Activated CD8-positive, alpha-beta memory T cell treated with anti-CD3 and anti-CD28 coated beads, Interleukin-2, amount 50 U/mL, for 48 hours (primary cell): Measurements from ENCODE around the gene KCNK13.
"Not testable (repeated sequence)": the region's sequence is repeated elsewhere in the genome, so short reads cannot be mapped to it uniquely, and the experiment has no call there.

Experiments
- DNase-seq: peaks from one replicate; pipeline ENCODE4 v3.0.0-alpha.2; 2020

Gene KCNK13

GRCh38 chr14:90062127-90062794, 467 bp downstream of the KCNK13 start:
- peak; percentile 56 for DNase-seq

GRCh38 chr14:90062822-90063539, 1.2 kb downstream of the KCNK13 start:
- no peak for DNase-seq

- DNase-seq = no peak
These were observed 10.6 kb downstream of the KCNK13 start for GRCh38 chr14:90072350-90072749.

DNA sequence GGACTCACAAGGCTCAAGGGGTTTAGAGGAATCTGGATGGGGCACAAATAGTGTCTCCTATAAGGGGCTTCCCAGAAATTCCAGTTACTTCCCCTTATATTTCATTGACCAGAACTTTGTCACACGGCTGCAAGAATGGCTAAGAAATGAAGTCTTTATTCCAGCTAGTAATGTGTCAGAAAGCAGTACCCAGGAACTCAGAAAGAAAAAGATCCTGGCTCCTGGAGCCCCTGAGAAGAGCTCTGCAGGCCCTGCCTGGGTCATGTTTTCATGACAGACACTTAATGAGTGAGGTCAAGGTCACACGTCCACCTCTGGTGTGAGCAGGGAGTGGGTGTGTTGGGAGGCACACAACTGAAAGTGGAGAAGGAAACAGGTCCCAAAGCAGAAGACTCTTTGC, 17.8 kb downstream of the KCNK13 start:
- no peak for DNase-seq

- no peak for DNase-seq
These were observed 25.6 kb downstream of the KCNK13 start for GRCh38 chr14:90087433-90087832.

DNA sequence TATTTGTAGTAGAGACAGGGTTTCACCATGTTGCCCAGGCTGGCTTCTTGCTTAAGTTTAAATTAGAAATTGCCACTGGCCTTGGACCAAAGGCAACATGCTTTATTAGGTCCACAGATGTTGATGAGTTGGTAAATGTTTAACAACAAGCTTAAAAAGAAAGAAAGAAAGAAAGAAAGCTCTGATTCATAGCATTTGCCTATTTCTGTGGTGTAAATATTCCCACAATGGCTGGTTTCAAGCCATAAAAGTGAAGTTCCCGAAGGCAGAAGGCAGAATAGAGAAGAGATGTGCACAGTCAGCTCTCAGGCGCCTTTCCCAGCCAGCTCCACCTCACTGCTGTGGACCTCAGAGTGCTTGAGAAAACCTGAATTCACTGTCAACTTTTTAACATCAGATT, 26.4 kb downstream of the KCNK13 start:
- DNase-seq = no peak

- DNase-seq = not testable (repeated sequence)
These were observed 27.7 kb downstream of the KCNK13 start for GRCh38 chr14:90089486-90089885.

DNA sequence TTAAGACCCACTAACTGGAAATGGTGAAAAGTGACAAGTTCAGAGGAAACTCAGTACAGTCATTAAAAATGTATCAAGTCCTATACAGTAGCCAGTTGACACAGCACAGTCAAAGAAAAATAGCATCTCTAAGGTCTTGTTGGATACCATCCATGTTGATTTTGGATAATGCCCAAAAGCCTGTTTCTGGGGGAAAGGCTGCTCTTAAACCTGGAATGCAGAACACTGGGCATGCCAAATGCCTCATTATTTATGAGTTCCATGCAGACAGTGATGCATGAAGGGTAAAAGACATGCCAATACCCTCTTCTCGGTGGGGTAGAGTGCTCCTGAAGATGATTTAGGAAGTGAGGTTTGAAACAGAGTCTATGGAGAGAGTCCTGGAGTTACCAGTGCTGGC, 29.6 kb downstream of the KCNK13 start:
- DNase-seq = no peak

- no peak for DNase-seq
These were observed 32.3 kb downstream of the KCNK13 start for GRCh38 chr14:90093942-90094595.

DNA sequence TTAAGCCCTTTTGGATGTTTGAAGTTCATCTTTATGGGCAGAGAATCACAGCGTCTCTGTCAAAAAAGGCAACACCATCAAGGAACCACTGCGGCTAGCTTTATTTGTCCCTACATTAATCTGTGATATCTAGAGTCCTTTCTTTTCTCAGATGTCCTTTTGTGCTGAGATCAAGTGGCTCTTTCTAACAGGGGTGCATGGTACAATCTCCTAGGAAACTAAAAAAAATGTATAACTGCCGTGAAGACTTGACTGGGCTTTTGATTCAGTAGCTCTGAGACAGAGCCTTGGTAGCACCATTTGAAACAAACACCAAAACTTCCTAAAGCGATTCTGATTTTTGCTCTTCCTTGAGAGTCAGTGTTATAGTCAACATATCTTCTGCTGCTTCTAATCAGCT, 33.3 kb downstream of the KCNK13 start:
- no peak for DNase-seq

DNA sequence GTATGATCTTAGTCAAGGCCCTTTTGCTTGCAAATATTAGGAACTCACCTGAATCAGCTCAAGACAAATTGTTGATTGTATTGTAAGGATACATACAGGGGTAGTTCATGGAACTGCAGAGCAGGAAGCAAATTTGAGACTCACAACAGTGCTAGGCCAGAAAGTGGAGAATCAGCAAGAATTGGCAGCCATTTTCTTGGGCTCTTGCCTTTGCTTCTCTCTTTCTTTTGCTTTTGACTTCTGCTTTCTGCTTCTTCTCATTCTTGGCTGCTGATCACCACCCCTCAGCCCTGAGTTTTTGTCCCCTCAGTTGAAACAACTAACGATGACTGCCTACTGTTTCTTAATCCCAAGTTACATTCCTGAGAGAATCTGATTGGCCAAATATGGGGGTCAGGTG, 34.8 kb downstream of the KCNK13 start:
- no peak for DNase-seq

- DNase-seq = no peak
These were observed 42.0 kb downstream of the KCNK13 start for GRCh38 chr14:90103808-90104207.

GRCh38 chr14:90105756-90106155, 44.0 kb downstream of the KCNK13 start:
- DNase-seq = no peak

DNA sequence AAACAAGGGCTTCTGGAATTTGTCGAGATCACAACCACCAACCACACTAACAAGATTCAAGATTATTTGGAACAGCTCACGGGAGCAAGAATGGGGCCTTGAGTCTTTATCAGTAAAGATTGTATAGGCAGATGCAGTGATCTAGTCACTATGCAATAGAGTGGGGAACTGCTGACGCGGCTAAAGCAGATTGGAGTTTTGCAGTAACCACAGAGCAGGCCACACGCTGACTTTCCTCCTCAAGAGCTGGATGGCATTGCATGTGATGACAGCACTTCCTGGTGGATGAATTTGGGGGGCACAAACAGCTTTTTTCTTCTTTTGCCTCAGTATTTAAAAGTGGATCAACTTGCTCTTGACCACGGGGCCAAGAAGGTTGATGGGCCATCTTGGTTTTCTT, 46.0 kb downstream of the KCNK13 start:
- DNase-seq = no peak

DNA sequence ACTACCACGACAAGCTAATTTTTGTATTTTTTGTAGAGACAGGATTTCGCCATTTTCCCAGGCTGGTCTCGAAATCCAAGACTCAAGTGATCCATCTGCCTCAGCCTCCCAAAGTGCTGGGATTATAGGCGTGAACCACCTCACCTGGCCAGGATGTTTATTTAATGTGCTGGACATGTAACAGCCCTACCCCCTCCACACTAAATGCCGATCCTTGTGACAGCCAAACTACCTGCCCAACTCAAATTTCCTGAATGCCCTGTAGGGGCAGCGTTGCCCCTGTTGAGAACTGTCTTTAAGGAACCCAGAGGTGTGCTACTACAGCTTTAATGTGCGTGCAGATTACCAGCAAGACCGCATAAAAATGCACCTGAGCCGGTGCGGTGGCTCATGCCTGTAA, 48.1 kb downstream of the KCNK13 start:
- no peak for DNase-seq

DNA sequence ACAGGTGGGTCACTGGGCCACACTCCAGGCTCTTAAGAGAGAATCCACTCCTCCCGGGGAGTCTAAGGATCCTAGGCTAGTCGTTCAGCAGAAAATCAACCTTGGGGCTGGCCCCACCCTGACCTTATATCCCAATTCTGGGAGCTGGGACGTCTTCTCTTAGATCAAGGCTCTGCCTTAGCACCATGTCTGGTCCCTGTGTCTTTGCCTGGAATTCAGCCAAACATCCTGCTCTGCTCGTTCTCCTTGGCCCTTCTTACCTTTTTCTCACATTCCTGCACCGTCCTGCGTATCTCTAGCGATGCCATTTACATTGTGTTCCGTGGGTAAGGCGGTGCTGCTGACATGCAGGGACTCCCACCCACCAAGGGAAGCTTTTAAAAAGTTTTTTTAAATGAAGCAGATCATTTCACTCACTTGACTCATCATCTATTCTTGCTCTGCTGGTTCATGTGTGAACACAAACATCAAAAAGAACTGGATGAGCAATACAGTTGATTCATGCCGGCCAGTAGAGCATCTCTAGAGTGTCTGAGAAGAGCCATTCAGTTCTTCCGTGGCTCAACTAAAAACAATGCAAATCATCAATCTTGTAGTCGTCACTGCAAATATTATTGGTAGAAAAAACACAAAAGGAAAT, 50.2 kb downstream of the KCNK13 start:
- no peak for DNase-seq

DNA sequence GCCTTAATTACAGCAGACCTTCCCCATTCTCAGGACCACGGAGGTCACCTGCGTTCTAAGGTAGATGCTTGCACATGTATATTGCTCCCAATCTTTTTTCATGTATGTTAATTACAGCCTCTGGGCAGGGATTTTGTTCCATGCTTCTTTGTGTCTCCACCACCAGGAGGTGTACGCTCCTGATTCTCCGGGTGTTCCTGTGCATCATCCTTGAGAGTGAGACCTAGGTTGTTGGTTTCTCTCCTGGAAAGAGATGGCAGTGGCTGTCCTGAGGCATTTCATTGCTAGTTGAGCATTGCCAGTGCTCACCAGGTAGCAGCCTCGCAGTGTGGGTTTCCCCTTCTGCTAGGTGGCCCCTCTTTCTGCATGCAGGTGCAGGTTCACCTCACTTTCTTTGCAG, 52.8 kb downstream of the KCNK13 start:
- DNase-seq = no peak

DNA sequence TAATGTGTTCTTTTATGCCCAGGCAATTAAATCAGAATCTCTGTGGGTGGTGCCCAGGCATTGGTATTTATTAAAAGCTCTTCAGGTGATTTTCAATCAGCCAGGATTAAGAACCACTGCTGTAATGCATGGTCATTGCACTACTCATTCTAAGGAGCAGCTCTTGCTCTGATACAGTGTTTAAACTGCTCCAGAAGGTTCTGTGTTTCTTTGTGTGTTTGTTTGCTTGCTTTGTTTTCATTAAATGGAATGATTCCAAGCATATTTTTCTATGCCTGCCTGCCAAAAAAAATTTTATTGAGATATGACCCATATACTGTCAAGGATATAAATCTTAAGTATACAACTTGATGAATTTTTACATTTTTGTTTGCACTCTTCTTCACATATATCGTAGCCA, 54.0 kb downstream of the KCNK13 start:
- DNase-seq = no peak

GRCh38 chr14:90116444-90116843, 54.6 kb downstream of the KCNK13 start:
- no peak for DNase-seq

GRCh38 chr14:90118027-90118426, 56.2 kb downstream of the KCNK13 start:
- no peak for DNase-seq

GRCh38 chr14:90126260-90126659, 64.5 kb downstream of the KCNK13 start:
- no peak for DNase-seq

GRCh38 chr14:90132821-90133570, 71.2 kb downstream of the KCNK13 start:
- no peak for DNase-seq

DNA sequence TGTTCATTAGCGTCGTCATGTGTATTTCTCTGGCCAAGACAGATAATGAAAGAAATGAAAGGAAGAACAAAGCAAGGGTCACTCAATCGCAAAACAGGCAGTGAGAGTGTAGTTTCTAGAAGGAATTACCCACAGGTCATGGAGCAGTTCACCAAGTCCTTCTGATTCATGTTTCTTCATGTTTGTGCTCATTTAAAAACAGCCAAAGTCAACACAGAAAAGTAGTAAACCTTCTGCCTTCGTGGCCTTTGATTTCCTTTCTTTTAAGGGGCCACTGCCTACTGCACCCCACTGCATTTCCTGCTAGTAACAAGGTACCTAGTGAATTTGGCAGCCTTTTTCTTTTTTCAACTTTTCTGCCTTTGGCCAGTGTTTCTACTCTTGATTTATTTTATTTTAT, 75.1 kb downstream of the KCNK13 start:
- no peak for DNase-seq
